ENCODE results near the gene GPR39. TPM values are rescaled to one million over a fixed set of nuclear protein-coding genes. Genes with fewer than 3 reads are reported as not detected.

Gene GPR39
- total and polyA plus RNA-seq, 7 donors: 0.05 to 0.08 TPM; not detected in 5

GRCh38 chr2:132482821-132483220 lies 66.2 kb downstream of the GPR39 start:
- WGBS, 3 donors: 79 to 85% (median 80%) methylated on average over 3 of the region's 3 CpGs
- no peaks in the 10 kb centered on the region for H3K36me3 ChIP-seq (ENCODE audit: insufficient read depth in 1 of 2, low read depth in 1 of 2)
- H3K4me1 ChIP-seq: no peaks in the 10 kb centered on the region
- DNase-seq (no peak), ATAC-seq (no peak)
- peaks cover 0 to 2% (median 0%) of the 10 kb centered on the region in 3 donors for H3K27me3 ChIP-seq (ENCODE audit: insufficient read depth in 3 of 3, low read length in 2 of 3)
- H3K27ac ChIP-seq: no peak overlapping the region
- TF ChIP-seq CTCF (IDR thresholded peaks at IDR 0.05): no peak
- no peaks in the 10 kb centered on the region for H3K9me3 ChIP-seq
- intact Hi-C loops (cut with DNase I): no loop called here
- H3K4me3 ChIP-seq: no peak overlapping the region

- DNase-seq (no peak), ATAC-seq (no peak)
- no peak for TF ChIP-seq CTCF (IDR thresholded peaks at IDR 0.05)
- Histone ChIP-seq H3K27ac (no peak overlapping the region), H3K4me1 (no peaks in the 10 kb centered on the region), H3K9me3 (no peaks in the 10 kb centered on the region), H3K4me3 (no peak overlapping the region), H3K36me3 (ENCODE audit: insufficient read depth in 1 of 2, low read depth in 1 of 2) (no peaks in the 10 kb centered on the region), H3K27me3 (ENCODE audit: insufficient read depth in 3 of 3, low read length in 2 of 3) (peaks cover 0 to 3% (median 2%) of the 10 kb centered on the region in 3 donors)
- intact Hi-C loops (cut with DNase I): no loop called here
- WGBS, 3 donors: 97 to 100% (median 98%) methylated on average over 1 of the region's 1 CpG
Measured at GRCh38 chr2:132484144-132484543, 67.5 kb downstream of the GPR39 start.

- Histone ChIP-seq H3K36me3 (ENCODE audit: insufficient read depth in 1 of 2, low read depth in 1 of 2) (no peaks in the 10 kb centered on the region), H3K9me3 (no peaks in the 10 kb centered on the region), H3K4me3 (no peak overlapping the region), H3K4me1 (no peaks in the 10 kb centered on the region), H3K27me3 (ENCODE audit: insufficient read depth in 3 of 3, low read length in 2 of 3) (peaks cover 0 to 3% (median 0%) of the 10 kb centered on the region in 3 donors), H3K27ac (no peak overlapping the region)
- WGBS, 3 donors: 78 to 88% (median 82%) methylated on average over 6 of the region's 6 CpGs
- intact Hi-C loops (cut with DNase I): no loop called here
- ATAC-seq (no peak), DNase-seq (no peak)
- TF ChIP-seq CTCF (IDR thresholded peaks at IDR 0.05): no peak
Measured at GRCh38 chr2:132488491-132488890, 71.9 kb downstream of the GPR39 start.

GRCh38 chr2:132489150-132489549 lies 72.5 kb downstream of the GPR39 start:
- no peaks in the 10 kb centered on the region for H3K9me3 ChIP-seq
- H3K36me3 ChIP-seq (ENCODE audit: insufficient read depth in 1 of 2, low read depth in 1 of 2): no peaks in the 10 kb centered on the region
- peaks cover 0 to 3% (median 0%) of the 10 kb centered on the region in 3 donors for H3K27me3 ChIP-seq (ENCODE audit: insufficient read depth in 3 of 3, low read length in 2 of 3)
- DNase-seq (no peak), ATAC-seq (no peak)
- no peak overlapping the region for H3K27ac ChIP-seq
- WGBS, 3 donors: 8 to 16% (median 12%) methylated on average over 17 to 18 of the region's 18 CpGs
- no peak for TF ChIP-seq CTCF (IDR thresholded peaks at IDR 0.05)
- no peaks in the 10 kb centered on the region for H3K4me1 ChIP-seq
- no peak overlapping the region for H3K4me3 ChIP-seq
- intact Hi-C loops (cut with DNase I): no loop called here

GRCh38 chr2:132495881-132496280 lies 79.3 kb downstream of the GPR39 start:
- Histone ChIP-seq H3K36me3 (ENCODE audit: insufficient read depth in 1 of 2, low read depth in 1 of 2) (no peaks in the 10 kb centered on the region), H3K4me1 (no peaks in the 10 kb centered on the region), H3K4me3 (no peak overlapping the region), H3K27ac (no peak overlapping the region), H3K9me3 (no peaks in the 10 kb centered on the region), H3K27me3 (ENCODE audit: insufficient read depth in 3 of 3, low read length in 2 of 3) (no peaks in the 10 kb centered on the region)
- WGBS, 3 donors: 78 to 91% (median 84%) methylated on average over 2 of the region's 2 CpGs
- no peak for TF ChIP-seq CTCF (IDR thresholded peaks at IDR 0.05)
- no peak for DNase-seq
- intact Hi-C loops (cut with DNase I): no loop called here
- ATAC-seq: no peak
